GM13976 (cell line): Measurements from ENCODE around the gene MAPT.

Experiments used
- DNase-seq: peaks from one replicate; pipeline ENCODE4 v3.0.0; 2012; ENCODE audit warnings: low spot score
- in situ Hi-C: fragments of 300-500 bp; cut with MboI; formaldehyde crosslinking; loops from one replicate; pipeline ENCODE4 v1.12.0; 2022; ENCODE audit warnings: low sequenced_read_pairs, mixed read lengths, inconsistent platforms; ENCODE audit not compliant: unreplicated experiment
- TF ChIP-seq, protein P1 (sequence below): IDR thresholded peaks from 2 replicates; pipeline ENCODE4 v1.5.1; 2012; ENCODE audit warnings: borderline replicate concordance, mild to moderate bottlenecking; ENCODE audit not compliant: insufficient read depth; ENCODE audit errors: extremely low read depth, missing control alignments, control extremely low read depth

MAPT gene

DNA sequence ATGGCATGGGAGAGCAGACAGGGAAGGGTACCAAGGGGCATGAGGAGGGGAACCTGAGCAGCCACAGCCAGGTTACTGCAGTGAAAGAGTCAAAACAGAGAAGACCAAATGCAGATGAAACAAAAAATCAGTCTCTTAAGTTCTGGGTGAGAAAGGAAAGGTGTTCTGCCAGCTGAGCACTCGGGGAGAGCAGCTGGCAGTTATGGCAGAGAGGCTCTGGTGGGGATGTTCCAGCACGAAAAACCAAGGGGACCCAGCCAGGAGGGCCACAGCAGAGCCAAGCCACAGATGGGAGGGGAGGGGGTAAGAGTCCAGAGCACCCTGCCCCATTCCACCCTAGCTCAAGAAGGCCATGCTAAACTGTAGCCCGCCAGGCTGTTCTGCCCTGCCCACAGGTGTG, 136.4 kb downstream of the MAPT start:
- TF ChIP-seq, protein P1, sequence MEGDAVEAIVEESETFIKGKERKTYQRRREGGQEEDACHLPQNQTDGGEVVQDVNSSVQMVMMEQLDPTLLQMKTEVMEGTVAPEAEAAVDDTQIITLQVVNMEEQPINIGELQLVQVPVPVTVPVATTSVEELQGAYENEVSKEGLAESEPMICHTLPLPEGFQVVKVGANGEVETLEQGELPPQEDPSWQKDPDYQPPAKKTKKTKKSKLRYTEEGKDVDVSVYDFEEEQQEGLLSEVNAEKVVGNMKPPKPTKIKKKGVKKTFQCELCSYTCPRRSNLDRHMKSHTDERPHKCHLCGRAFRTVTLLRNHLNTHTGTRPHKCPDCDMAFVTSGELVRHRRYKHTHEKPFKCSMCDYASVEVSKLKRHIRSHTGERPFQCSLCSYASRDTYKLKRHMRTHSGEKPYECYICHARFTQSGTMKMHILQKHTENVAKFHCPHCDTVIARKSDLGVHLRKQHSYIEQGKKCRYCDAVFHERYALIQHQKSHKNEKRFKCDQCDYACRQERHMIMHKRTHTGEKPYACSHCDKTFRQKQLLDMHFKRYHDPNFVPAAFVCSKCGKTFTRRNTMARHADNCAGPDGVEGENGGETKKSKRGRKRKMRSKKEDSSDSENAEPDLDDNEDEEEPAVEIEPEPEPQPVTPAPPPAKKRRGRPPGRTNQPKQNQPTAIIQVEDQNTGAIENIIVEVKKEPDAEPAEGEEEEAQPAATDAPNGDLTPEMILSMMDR: no peak
- in situ Hi-C loops: no loop called here
- DNase-seq: no peak

DNA sequence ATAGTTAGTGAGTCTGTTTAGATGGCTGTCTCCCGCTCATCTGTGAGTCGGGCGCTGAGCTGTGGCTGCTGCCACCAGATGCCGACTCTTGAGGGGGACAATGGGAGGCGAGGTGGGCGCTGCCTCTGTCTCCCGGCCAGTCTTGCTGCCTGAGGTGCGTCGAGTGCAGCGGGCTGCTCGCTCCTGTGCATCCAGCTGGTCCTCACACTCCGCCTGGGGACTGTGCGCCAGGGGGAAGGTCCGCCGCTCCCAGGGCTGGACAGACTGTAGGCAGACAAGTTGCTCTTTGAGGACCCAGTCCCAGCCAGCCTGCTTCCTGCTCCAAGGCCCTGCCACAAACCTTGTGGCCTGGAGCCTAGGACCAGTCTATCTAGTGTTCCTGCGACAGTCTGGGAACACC, 137.1 kb downstream of the MAPT start:
- TF ChIP-seq, protein P1: no peak
- in situ Hi-C loops: no loop called here
- no peak for DNase-seq

DNA sequence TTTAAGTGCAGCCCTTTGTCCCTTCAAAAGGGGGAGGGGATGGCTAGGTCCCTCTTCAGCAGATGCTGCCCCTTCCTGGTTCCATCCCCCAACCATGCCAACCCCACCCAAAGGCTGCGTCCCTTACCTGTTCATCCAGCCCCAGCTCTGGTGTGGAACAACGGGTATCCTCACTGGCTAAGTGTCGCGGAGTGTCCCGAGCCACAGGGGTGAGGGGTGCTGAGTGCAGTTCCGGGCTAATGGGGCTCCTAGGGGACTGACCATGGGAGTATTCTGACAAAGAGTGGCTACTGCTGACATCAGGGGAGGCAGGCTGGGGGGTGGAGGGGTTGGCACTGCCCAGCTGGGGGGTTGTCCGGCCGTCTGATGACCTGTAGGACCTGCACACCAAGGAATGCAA, 137.6 kb downstream of the MAPT start:
- in situ Hi-C loops: no loop called here
- TF ChIP-seq, protein P1: no peak
- no peak for DNase-seq

DNA sequence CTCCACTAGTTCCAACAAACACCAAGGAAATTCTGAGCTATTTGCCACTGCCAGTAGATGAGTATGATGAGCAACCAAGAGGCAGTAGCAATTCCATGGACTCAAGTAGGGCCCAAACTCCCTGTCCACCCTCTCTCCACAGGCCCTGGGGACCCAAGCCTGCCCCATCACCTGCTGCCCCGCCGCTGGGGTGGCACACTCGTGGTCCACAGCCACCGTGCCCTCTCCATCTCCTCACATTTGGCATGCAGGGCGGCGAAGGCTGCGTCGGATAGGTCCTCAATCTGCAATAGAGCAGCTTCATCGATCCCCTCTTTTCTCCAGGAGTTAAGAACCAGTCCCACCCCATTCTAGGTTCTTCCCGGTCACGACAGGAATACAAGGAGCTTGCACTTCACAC, 138.6 kb downstream of the MAPT start:
- in situ Hi-C loops: no loop called here
- DNase-seq: no peak
- TF ChIP-seq, protein P1: no peak

DNA sequence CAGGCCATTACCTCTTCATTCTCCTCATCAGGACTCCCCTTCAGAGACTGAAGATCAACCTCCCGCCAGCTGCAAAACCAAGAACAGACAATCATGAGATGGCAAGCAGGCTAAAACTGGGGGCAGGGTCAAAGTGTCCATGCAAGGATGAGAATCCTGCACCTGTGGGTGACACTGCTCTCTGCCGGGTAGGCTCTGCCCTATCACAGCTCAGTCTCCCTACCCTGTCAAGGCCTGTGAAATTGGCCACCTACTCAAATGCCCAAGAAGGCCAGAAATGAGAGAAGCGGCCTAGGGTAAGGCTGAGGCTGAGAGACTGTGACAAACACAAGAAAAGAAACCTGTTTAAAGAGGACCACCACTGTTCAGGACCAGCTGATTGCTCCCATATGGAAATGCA, 139.0 kb downstream of the MAPT start:
- in situ Hi-C loops: no loop called here

DNA sequence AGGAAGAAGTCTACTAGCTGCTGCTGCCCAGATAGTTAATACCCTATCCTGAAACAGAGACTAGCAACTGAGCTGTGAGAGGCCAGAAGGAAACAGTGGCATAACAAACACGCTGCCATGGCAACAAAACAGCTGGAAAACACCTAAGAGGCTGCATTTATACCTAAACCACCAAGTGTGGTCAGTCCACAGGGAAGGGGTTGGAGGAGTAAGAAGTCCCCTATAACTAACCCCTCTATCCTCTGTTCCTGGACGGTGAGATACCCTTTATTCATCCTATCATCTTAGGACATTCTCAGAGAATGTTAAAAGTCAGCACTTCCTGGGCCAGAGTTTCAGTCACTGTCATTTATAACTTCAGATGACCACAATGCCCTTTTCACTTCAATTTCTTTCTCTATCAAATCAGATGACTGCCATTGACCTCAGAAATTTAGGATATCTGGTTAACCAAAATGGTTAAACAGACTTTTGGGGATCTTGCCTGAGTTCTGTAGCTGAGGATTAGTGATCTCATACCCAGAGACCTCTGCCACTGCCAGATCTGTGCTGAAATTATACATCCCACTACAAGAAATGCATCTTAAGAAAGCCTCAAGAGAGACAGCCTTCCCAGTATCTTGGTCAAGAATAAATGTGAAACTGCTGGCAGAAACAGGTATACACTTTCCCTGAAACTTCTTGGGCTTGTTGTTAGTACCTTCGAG, 140.9 kb downstream of the MAPT start:
- in situ Hi-C loops: no loop called here
- TF ChIP-seq, protein P1: no peak
- DNase-seq: peak; percentile 58

More for the DNA sequence above, 139.0 kb downstream of the MAPT start:
- TF ChIP-seq, protein P1: no peak
- no peak for DNase-seq
